ENCODE data around the gene DCLRE1B.
A peak's percentile ranks its signal among the peaks of the same experiment; 100 is the strongest.

DCLRE1B gene

DNA sequence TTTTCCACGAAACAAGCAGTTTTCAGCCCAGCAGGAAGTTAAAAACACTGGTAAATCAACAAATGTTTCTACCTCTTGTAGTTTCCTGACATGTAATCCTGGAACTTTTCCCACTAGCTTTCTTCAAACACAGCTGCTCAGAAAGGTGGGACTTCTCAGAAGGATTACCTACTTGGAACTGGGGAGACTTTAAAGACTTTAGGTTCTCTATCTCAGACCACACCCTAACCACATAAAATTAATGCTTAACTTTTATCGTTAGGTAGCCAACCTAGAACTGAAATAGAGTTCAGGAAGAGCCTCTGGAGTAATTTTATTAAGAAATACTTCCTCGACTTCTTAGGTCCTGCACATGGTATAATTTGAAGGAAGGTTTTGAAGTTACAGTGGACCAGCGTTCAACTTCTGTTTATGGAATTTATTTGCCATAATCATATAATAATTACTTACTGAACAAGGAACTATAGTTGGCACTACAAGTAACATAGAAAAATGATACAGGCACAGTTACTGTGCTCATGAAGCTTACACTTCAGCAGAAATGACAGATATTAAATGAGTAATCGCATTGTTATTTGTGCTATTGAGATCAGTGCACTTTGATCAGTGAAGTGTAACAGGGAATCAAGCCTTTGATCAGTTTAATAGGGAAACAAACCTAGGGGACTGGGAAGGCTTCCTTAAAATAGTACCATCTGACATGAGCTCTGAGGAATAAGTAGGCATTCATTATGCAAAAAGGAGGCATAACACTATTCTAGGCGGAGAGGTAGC, 17.5 kb upstream of the DCLRE1B start, which contains the start of gene BCL2L15:
TSS of gene BCL2L15 (minus strand) at position 180 of the 774 bp plus-strand sequence. CDS start 206 bp downstream, outside the sequence.
- DNase-seq: no peak

DNA sequence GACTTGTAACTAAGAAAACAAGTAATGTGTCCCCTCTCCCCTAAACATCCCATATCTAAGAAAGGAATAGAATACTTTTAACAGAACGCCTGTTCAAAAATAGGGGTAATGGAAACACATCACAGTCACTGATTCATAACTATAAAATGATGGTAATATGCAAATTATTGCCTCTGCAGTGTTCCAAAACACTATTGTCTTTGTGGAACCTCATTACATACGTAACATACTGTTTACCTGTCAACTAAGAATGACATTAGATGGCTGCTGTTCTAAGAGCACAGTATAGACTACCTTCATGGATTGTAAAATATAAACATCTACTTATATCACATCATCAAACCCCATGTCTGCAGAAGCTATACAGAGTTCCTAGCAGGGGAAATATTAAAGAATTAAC, 14.3 kb upstream of the DCLRE1B start:
- DNase-seq: no peak

DNA sequence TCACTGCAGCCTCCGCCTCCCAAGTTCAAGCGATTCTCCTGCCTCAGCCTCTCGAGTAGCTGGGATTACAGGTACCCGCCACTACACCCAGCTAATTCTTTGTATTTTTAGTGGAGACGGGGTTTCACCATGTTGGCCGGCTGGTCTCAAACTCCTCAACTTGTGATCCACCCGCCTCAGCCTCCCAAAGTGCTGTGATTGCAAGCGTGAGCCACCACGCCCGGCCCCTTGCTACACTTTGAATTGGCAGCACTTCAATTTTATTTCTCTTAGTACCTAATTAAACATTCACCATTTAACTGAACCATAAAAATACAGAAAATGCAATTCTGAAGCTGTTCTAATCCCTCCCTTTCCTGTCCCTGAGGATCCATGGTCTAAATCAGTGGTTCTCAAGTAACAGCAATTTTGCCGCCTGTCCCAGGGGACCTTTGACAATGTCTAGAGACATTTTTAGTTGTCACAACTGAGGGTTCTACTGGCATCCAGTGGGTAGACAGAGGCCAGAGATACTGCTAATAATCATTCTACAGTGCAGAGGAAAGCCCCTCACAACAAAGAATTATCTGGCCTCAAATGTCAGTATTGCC, 13.4 kb upstream of the DCLRE1B start:
- DNase-seq: no peak

DNA sequence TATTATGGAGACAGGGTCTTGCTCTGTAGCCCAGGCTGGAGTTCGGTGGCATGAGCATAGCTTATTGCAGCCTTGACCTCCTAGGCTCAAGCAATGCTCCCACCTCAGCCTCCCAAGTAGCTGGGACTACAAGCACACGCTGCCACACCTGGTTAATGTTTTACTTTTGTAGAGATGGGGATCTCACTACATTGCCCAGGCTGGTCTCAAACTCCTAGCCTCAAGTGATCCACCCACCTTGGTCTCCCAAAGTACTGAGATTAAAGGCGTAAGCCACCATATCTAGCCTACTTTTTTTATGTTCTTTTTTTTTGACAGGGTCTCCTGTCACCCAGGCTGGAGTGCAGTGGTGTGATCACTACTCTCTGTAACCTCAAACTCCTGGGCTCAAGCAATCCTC, 11.9 kb upstream of the DCLRE1B start:
- DNase-seq: no peak

DNA sequence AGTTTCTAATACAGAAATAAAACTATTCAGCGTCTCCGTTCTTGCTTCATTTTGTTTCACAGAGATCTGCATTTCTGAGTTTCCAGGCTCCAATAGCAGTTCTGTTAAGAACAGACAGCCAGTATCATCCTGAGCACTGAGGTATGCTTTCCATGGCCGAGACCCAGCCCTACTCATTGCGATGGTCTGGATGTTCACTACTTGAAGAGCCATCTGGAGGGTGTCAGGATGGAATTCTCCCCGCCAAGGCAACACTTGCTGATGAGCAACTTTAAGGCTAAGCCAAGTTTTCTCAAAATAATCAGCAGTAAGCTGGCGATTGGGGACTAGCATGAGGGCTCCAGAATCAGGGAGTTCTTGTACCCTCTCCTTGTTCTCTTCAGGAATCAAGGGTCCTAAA, 10.0 kb upstream of the DCLRE1B start:
- DNase-seq: no peak

DNA sequence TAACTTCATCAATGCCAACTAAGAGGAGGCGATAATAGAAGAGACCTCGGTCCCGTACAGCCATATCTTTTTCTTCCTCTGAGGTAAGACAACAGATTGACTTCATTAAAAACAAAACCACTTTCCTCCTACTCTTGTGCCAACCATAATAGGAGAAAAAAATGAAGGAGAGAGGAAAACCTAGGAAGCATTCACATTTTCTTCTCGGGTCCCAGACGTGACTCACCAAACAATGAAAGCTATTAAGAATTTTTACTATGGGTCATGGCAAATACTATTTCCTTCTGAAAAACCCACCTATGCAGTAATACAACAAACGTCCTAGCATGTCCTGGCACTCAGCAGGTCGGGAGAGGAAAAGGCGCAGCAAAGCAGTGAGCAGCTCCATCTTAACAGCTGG, 9.2 kb upstream of the DCLRE1B start:
- DNase-seq: no peak

DNA sequence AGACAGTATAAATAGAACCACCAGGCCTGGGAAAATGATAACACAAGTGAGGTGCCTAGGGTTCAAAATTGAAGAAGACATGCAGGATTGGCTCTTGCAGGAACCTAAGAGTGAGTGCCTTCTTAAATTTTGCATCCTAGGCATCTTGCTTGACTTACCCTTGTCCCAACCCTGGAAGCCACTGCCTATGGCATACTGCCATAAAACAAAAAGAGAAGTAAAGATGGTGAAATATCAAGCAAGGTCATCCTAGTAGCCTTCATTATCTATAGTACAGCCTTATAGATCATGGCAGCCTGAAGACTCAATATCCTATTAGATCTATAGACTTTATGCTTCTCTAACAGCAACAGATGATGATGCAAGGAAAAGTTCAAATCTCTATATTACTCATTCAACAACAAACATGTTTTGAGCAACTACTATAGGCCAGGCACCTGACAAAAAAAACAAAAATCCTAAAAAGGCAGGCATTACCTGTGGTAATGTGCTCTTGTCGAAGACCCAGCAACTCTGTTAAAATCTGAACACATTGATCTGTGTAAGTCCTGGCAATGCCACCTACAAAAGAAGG, 6.8 kb upstream of the DCLRE1B start:
- no peak for DNase-seq

DNA sequence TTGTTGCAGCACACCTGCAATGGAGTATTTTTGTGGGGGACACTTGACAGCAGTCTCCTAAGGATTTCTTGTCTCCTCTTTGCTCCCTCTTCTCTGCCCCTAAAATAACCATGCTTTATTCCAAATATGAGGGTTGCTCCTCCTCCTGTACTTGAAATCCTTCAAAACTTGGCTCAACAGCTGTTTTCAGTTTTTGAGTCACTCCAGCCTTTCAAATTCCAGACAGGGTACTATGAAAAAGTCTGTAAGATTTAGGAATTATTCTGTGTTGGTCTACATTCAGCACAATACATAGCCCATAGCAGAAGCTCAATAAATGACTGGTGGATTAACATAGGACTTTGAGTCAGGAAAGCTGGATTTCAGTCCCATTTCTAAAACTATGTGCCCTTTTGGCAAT, 6.0 kb upstream of the DCLRE1B start:
- no peak for DNase-seq

DNA sequence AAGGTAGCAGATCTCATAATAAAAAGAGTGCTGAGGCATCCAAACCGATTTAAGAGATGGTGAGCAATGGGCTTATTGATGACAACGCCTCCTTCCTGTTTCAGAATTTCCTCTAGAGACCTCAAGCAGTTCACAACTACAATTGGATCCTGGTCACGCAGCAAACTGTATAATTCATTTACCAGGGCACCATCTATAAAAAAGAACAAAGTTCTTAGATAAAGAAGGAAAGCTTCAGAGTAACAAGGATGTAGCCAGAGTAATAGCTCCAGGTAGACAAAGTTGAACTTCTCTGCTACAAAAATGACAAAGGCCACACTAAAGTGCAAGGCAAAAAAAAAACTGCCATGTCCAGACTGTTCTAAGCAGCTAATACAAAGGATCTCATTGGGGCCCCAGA, 3.9 kb upstream of the DCLRE1B start:
- no peak for DNase-seq

DNA sequence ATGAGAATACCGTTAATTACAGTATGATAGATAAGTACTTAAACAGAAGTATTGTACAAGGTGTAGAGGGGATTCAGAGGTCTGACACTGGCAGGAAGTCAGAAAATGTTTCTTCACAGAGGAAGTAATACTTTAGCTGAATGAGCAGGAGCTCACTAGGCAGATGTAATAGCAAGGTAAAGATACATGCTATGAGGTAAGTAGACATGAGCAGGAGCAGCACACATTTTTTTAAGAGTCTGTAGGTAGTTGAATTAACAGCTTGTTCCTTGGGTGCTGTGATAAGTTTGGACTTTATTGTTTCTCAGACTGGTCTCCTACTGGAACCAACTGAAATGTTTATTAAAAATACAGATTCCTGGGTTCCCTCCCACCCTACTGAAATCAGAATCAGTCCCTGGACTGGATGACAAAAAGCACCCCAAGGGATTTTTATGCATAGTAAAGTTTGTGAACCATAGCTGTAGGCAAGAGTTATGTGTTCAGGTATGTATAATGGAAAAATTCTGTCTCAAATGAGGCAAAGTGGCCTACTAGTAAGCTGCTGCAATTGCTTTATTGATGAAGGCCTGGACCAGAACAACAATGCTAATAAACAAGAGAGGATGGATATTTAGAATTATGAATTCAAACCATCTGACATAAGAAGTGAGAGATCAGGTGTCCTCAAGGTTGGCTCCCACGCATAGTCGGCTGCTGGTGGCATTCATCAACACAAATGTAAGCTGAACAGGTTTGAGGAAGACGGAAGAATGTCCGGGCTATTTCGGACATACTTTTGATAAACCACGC, 1.4 kb upstream of the DCLRE1B start:
- DNase-seq: peak; percentile 25

DNA sequence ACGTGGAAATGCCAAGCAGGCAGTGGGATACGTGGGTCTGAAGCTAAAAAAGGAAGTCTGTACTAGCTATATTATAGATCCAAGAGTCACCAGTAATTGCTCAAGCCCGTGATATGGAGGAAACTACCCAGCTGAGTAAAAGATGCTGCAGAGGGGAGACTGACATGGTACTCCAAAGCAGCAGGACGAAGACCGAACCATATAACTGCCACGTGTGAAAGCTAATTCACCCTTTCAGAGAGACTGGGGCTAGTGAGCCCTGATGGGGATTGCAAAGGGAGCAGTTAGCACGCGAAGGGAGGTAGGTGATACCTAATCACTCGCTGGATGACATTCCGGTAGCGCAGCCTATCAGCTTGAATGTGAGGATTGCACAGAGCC, 843 bp upstream of the DCLRE1B start:
- no peak for DNase-seq

DNA sequence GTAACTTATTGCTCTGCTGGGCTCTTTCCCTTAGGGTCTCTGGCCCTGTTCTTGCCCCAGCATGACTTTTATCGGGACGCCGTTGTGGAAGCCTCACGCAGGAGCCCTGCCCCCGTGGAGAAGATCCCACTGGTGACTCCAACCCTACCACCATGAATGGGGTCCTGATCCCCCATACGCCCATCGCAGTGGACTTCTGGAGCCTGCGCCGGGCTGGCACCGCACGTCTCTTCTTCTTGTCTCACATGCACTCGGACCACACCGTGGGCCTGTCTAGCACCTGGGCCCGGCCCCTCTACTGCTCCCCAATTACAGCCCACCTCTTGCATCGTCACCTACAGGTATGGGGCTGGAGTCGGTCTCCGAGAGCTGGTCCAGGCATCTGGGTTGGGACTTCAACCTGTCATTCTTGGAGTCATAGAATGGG, 322 bp downstream of the DCLRE1B start:
- no peak for DNase-seq

DNA sequence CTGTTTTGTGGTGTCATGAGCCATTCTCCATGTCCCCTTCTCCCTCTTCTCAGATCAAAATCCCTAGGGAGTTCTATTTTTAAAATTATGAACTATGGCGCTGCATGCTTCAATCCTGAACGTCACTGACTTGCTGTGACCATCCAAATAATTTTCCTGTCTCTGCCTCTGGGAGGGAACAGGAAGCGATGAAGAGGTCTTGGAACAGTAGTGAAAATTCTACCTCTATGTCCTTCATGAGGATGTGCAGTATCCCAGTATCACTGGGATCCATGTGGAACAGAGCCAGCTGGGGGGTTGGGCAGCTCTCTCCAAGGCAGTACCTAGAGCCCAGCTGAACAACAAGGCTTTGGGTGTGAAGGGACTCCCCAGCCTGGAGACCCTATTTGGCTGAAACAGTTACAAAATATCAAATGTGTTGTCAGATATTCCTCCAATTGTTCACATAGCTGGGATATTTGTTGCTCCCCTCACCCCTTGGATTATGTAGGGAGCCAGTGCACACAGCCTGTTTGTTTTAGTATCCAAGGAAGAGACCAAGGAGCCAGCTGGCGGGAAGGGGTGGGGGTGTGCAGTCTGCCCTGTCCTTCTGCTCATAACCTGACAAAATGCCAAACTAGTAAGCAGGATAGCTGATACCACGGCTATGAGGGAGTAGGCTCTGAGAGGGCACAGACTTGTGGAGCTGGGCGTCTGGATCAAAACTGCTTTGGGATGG, 7.6 kb downstream of the DCLRE1B start:
- DNase-seq: no peak

DNA sequence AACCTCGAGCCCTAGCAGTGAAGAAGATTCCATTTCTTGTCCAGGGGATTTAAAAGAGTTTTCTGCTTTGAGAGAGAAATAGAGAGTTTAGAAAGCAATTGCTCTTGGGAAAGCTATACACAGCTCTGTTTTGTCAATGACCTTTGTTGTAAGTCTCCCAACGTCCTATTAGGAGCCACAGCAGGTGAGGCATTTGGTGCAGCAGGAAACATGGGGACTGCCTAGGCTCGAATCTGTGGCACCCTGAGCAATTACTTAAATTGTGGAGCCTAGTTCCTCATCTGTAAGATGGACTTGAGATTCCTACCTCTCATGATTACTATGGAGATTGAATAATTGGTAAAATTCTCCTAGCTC, 8.2 kb downstream of the DCLRE1B start:
- DNase-seq: no peak

DNA sequence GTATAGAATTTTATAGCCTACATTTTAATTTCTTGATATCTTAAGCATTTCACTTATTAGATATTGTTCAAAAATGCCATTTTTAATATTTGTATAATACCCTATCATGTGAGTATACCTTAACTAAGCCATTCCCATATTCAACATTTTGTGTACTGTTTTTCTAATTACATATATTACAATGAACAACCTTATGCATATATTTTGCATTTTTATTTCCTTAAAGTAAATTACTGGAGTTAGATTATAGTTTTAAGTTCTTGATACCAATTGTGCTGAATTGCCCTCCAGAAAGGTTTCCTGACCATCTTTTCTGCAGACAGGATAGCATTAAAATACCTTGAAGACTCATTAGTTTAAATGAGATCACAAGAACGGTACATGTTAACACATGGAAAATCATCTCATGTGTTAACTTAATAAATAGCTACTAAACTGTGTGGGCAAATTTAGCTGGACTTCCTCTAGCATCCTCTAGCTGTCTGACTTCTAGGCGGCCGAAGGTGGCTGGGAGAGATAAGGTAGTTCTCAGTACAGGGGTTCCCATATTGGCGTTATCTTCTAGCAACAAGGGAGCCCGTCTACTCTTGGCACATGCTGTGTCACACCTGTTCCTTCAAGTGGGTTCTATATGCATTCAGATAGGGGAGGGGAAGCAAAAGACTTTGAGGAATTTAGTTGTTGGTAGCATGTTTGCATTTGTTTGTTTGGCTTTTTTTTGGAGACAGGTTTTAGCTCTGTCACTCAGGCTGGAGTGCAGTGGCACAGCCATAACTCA, 8.9 kb downstream of the DCLRE1B start:
- DNase-seq: no peak

DNA sequence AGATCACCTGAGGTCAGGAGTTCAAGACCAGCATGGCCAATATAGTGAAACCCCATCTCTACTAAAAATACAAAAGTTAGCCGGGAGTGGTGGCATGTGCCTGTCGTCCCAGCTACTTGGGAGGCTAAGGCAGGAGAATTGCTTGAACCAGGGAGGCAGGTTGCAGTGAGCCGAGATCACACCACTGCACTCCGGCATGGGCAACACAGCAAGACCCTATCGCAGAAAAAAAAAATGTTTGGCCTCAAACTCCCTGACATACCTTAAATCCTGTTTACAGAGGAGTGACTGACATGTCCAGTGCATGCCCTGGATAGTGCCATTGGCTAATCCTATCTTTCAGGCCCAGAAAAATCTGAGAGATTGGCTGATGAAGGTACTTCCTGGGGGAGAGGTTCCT, 11.8 kb downstream of the DCLRE1B start:
- DNase-seq: no peak

DNA sequence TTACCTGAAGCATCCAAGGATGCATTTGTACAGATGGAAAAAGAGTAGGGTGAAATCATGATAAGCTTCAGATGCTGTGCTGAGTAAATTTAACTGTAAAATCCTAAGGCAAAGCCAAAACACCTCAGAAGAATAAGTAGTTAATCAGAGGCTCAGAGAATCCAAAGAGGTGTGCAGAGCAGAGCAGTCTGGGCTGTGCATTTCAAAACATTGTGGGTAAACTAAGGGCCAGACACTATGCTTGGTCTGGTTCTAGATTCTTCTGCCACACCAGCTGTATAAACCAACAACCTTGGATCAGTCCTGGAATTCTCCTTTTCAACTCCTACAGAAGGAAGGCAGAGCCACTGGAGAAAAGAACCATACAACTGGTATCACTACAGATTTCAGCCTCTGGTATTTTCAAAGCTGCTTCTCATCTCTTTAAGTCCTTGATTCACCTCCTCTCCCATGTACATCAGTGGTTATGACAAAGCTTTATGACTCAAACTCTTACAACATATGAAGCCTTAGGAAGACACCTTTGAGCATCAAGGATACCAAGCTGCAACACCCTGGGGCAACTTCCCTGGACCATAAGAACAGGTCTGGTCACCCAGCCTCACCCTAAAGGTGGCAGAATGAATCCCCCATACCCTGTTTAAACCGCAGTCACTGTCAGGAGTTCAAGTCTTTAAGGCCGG, 12.4 kb downstream of the DCLRE1B start:
- no peak for DNase-seq

DNA sequence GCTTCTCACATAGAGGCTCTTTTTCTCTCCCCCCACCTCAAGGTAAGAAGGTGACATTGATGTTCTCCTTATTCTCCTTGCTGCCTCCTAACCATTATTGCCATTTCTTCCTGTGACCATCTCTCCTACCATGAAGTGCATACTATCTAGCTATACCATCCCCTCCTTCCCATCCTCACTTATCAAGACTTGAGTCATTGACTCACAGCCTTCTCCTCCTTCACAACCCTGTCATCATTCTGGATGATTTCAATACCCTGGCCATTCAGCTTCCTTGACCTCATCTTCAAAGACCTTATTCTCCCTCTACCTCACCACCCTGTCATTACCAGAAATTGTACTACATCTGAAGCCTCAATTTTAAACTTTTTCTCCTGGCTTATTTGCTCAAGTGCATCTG, 13.1 kb downstream of the DCLRE1B start:
- DNase-seq: no peak

DNA sequence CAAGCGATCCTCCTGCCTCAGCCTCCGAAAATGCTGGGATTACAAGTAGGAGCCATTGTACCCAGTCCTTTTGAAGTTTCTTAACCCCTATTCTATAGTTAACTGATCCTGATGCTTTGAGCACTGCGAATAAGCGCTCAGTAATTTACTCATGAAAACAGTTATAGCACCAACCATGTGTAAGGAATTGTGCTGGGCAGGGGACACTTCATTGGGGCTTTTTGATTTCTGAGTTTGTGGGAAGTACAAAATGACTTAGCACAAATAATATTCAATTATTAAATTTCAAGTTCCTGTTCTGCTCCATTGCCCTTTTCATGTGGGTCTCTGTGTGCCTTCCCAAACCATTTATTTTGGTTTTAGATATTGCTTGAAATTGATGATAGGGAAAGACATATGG, 17.8 kb downstream of the DCLRE1B start:
- DNase-seq: no peak

DNA sequence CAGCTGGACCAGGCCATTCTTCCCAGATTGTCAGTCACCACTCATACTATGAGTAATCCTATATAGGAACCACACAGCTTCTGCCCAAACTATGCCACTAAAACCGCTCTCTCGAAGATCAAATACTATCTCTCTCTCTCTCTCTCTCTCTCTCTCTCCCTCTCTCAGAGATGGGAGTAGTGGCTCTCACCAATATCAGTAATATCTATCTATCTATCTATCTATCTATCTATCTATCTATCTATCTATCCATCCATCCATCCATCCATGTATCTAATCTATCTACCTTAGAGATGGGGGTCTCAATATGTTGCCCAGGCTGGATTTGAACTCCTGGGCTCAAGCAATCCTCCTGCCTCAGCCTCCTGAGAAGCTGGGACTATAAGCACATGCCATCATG, 19.3 kb downstream of the DCLRE1B start:
- DNase-seq: no peak

DNA sequence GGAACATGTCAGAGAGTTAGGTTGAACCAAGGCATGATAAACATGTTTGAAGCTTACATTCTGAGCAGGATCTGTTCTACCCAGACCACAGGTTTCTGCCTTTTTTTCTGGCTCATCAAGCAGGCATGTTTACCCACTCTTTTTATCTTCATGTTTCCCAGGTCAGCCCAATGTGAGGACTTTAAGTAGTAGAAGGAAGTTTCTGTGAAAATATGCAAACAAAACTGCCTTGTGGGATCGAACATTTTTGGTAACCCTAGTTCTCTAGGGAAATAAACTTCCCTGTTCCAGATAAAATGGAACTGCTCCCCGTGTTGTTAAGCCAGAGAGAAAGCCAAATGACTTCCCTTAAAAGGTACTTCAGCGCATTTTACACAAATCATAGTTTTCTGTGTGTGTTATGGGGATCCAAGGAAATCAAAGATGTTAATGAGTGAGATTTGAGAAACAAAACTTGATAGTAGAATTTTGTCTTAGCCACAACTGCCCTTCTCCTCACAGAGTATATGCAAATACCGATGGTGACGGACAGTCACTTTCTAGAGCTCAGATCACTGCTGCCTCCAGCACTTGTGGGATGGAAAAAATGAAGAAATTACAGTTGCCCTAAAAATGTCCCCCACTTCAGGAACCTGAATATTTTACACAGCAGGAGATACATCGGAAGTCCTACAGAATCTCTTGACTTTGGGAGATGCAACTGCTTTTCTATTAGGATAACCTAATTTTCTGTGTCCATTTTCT, 23.2 kb downstream of the DCLRE1B start:
- DNase-seq: no peak
